ENCODE results near the gene KASH5. TPM values are rescaled to one million over a fixed set of nuclear protein-coding genes. Genes with fewer than 3 reads are reported as not detected.

The KASH5 gene
- total and polyA plus RNA-seq, 2 experiments from 2014 or later, result 0.44 TPM; not detected in 1

- Mint-ChIP-seq H3K27ac (no peak overlapping the region), H3K36me3 (ENCODE audit: low read depth) (no peaks in the 10 kb centered on the region; the same call in 2 of the 3 replicates), H3K4me3 (no peak overlapping the region; the same call in 1 of the 3 replicates), H3K4me1 (peaks cover 37% of the 10 kb centered on the region), H3K27me3 (ENCODE audit: insufficient read depth, low read depth, poor library complexity) (peaks cover 85% of the 10 kb centered on the region), H3K9me3 (peaks cover 5% of the 10 kb centered on the region)
- Histone ChIP-seq H3F3A (replicated peaks; ENCODE audit: low read depth) (peaks cover 26% of the 10 kb centered on the region), H3K4me2 (no peak overlapping the region), H3K27ac (ENCODE audit: low read depth) (no peak overlapping the region), H3K4me1 (ENCODE audit: insufficient read depth) (peaks cover 22% of the 10 kb centered on the region), H3K79me2 (replicated peaks; ENCODE audit: insufficient read depth) (no peaks in the 10 kb centered on the region), H3K4me3 (no peak overlapping the region), H3K36me3 (ENCODE audit: insufficient read depth) (no peaks in the 10 kb centered on the region), H3K9me2 (ENCODE audit: insufficient read depth) (no peaks in the 10 kb centered on the region), H3K27me3 (ENCODE audit: insufficient read depth) (peaks cover 57% of the 10 kb centered on the region), H4K20me1 (replicated peaks; ENCODE audit: insufficient read depth) (no peaks in the 10 kb centered on the region), H2AFZ (no peak overlapping the region)
- TF ChIP-seq, protein P1, sequence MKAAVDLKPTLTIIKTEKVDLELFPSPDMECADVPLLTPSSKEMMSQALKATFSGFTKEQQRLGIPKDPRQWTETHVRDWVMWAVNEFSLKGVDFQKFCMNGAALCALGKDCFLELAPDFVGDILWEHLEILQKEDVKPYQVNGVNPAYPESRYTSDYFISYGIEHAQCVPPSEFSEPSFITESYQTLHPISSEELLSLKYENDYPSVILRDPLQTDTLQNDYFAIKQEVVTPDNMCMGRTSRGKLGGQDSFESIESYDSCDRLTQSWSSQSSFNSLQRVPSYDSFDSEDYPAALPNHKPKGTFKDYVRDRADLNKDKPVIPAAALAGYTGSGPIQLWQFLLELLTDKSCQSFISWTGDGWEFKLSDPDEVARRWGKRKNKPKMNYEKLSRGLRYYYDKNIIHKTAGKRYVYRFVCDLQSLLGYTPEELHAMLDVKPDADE (IDR thresholded peaks at IDR 0.05), result no peak
- no peak for TF ChIP-seq CREB1 (CRISPR knock-in tag; IDR thresholded peaks at IDR 0.05; ENCODE audit: low read depth)
- TF ChIP-seq, protein P2, sequence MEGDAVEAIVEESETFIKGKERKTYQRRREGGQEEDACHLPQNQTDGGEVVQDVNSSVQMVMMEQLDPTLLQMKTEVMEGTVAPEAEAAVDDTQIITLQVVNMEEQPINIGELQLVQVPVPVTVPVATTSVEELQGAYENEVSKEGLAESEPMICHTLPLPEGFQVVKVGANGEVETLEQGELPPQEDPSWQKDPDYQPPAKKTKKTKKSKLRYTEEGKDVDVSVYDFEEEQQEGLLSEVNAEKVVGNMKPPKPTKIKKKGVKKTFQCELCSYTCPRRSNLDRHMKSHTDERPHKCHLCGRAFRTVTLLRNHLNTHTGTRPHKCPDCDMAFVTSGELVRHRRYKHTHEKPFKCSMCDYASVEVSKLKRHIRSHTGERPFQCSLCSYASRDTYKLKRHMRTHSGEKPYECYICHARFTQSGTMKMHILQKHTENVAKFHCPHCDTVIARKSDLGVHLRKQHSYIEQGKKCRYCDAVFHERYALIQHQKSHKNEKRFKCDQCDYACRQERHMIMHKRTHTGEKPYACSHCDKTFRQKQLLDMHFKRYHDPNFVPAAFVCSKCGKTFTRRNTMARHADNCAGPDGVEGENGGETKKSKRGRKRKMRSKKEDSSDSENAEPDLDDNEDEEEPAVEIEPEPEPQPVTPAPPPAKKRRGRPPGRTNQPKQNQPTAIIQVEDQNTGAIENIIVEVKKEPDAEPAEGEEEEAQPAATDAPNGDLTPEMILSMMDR (conservative IDR thresholded peaks at IDR 0.05; ENCODE audit: low read depth in 2 of 2), result no peak
- no peak for TF ChIP-seq EZH2 (IDR thresholded peaks at IDR 0.05; ENCODE audit: low read depth, unreplicated experiment)
- no peak for TF ChIP-seq REST (IDR thresholded peaks at IDR 0.05; ENCODE audit: unreplicated experiment)
- TF ChIP-seq ZNF331 (CRISPR knock-in tag; IDR thresholded peaks at IDR 0.05; ENCODE audit: low read depth), result no peak
- TF ChIP-seq EZH2phosphoT487 (IDR thresholded peaks at IDR 0.05; ENCODE audit: unreplicated experiment), result no peak
- TF ChIP-seq ZNF114 (CRISPR knock-in tag; IDR thresholded peaks at IDR 0.05), result no peak
- TF ChIP-seq JUNB (IDR thresholded peaks at IDR 0.05; ENCODE audit: unreplicated experiment), result no peak
- no peak for TF ChIP-seq ZNF462 (CRISPR knock-in tag; IDR thresholded peaks at IDR 0.05)
- TF ChIP-seq POLR2AphosphoS5 (IDR thresholded peaks at IDR 0.05; ENCODE audit: low read depth), result no peak
- no peak for TF ChIP-seq NANOG (IDR thresholded peaks at IDR 0.05; ENCODE audit: borderline replicate concordance)
- TF ChIP-seq STAT1 (IDR thresholded peaks at IDR 0.05; ENCODE audit: unreplicated experiment), result no peak
- no peak for DNase-seq (ENCODE audit: low spot score)
- ATAC-seq, result no peak
Measured at GRCh38 chr19:49439836-49440235, 51.8 kb downstream of the KASH5 start.

Data from GM23338 (cell line).